Mesothelial cell of epicardium (in vitro differentiated cells): ENCODE measurements around the gene USP28. TPM values are rescaled to one million over a fixed set of nuclear protein-coding genes. Genes with fewer than 3 reads are reported as not detected.

Experiments
- DNase-seq, 2 experiments: peaks; one replicate each; pipeline ENCODE4 v3.0.0; 2021; ENCODE audit warnings: low spot score in 2 of 2; ENCODE audit not compliant: unreplicated experiment in 2 of 2
- H3K27ac Mint-ChIP-seq: 2 replicates; pipeline ENCODE4 v1.8.0; 2021; ENCODE audit warnings: mixed read lengths
- H3K27me3 Mint-ChIP-seq: 2 replicates; pipeline ENCODE4 v1.8.0; 2021; ENCODE audit warnings: low read depth, mixed read lengths
- H3K36me3 Mint-ChIP-seq: 2 replicates; pipeline ENCODE4 v1.8.0; 2021; ENCODE audit warnings: mixed read lengths
- H3K4me1 Mint-ChIP-seq: 2 replicates; pipeline ENCODE4 v1.8.0; 2021; ENCODE audit warnings: mixed read lengths
- H3K4me3 Mint-ChIP-seq: 2 replicates; pipeline ENCODE4 v1.8.0; 2021; ENCODE audit warnings: mild to moderate bottlenecking, moderate library complexity, mixed read lengths
- H3K9me3 Mint-ChIP-seq: 2 replicates; pipeline ENCODE4 v1.8.0; 2021; ENCODE audit warnings: mixed read lengths
- CTCF ChIP-seq: fragments of 200-600 bp; sonication (generic); IDR thresholded peaks from one replicate; pipeline ENCODE4 v1.5.0; 2021; ENCODE audit warnings: antibody characterized with exemption; ENCODE audit not compliant: unreplicated experiment
- total RNA-seq: library from RNA; stranded (reverse); gene quantifications from 3 replicates; pipeline ENCODE4 v1.2.1, GENCODE V29; 2021

The USP28 gene
- total RNA-seq, 1 donor from 2014 or later, result 42.3 TPM

- H3K36me3 Mint-ChIP-seq, result peaks cover 12% of the 10 kb centered on the region
- H3K9me3 Mint-ChIP-seq, result no peaks in the 10 kb centered on the region
- DNase-seq, result no peak
- H3K27me3 Mint-ChIP-seq, result no peaks in the 10 kb centered on the region
- H3K27ac Mint-ChIP-seq, result no peak overlapping the region
- H3K4me3 Mint-ChIP-seq, result no peak overlapping the region
- no peak for TF ChIP-seq CTCF
- H3K4me1 Mint-ChIP-seq, result peaks cover 8% of the 10 kb centered on the region
These were observed 18.2 kb downstream of the USP28 start for GRCh38 chr11:113856966-113857759.

GRCh38 chr11:113855803-113856202 is 19.6 kb downstream of the USP28 start:
- H3K4me1 Mint-ChIP-seq, result peaks cover 6% of the 10 kb centered on the region
- TF ChIP-seq CTCF, result no peak

GRCh38 chr11:113850188-113850587 is 25.2 kb downstream of the USP28 start:
- H3K4me3 Mint-ChIP-seq, result no peak overlapping the region
- H3K27me3 Mint-ChIP-seq, result no peaks in the 10 kb centered on the region
- H3K27ac Mint-ChIP-seq, result no peak overlapping the region
- H3K36me3 Mint-ChIP-seq, result peaks cover 38% of the 10 kb centered on the region
- no peak for DNase-seq
- peaks cover 10% of the 10 kb centered on the region for H3K9me3 Mint-ChIP-seq
- no peaks in the 10 kb centered on the region for H3K4me1 Mint-ChIP-seq
- TF ChIP-seq CTCF, result no peak

More at GRCh38 chr11:113855803-113856202, 19.6 kb downstream of the USP28 start:
- H3K27me3 Mint-ChIP-seq, result no peaks in the 10 kb centered on the region
- H3K36me3 Mint-ChIP-seq, result peaks cover 18% of the 10 kb centered on the region
- no peak overlapping the region for H3K4me3 Mint-ChIP-seq
- DNase-seq, result no peak
- H3K27ac Mint-ChIP-seq, result no peak overlapping the region
- H3K9me3 Mint-ChIP-seq, result peaks cover 3% of the 10 kb centered on the region

GRCh38 chr11:113849713-113850112 is 25.7 kb downstream of the USP28 start:
- Mint-ChIP-seq H3K4me3 (no peak overlapping the region), H3K27ac (no peak overlapping the region), H3K27me3 (no peaks in the 10 kb centered on the region), H3K4me1 (no peaks in the 10 kb centered on the region), H3K36me3 (peaks cover 38% of the 10 kb centered on the region), H3K9me3 (peaks cover 10% of the 10 kb centered on the region)
- TF ChIP-seq CTCF, result no peak
- no peak for DNase-seq

GRCh38 chr11:113847580-113847979 is 27.8 kb downstream of the USP28 start:
- no peak overlapping the region for H3K27ac Mint-ChIP-seq
- H3K9me3 Mint-ChIP-seq, result peaks cover 10% of the 10 kb centered on the region
- no peaks in the 10 kb centered on the region for H3K4me1 Mint-ChIP-seq
- H3K36me3 Mint-ChIP-seq, result peaks cover 38% of the 10 kb centered on the region
- no peak for TF ChIP-seq CTCF
- no peaks in the 10 kb centered on the region for H3K27me3 Mint-ChIP-seq
- no peak overlapping the region for H3K4me3 Mint-ChIP-seq
- DNase-seq, result no peak
